Mesothelial cell of epicardium (in vitro differentiated cells): ENCODE results near the gene TP53. TPM values are rescaled to one million over a fixed set of nuclear protein-coding genes. Genes with fewer than 3 reads are reported as not detected.

ENCODE experiments used
- DNase-seq, 2 experiments: peaks; one replicate each; pipeline ENCODE4 v3.0.0; 2021; ENCODE audit warnings: low spot score in 2 of 2; ENCODE audit not compliant: unreplicated experiment in 2 of 2
- H3K27ac Mint-ChIP-seq: 2 replicates; pipeline ENCODE4 v1.8.0; 2021; ENCODE audit warnings: mixed read lengths
- H3K27me3 Mint-ChIP-seq: 2 replicates; pipeline ENCODE4 v1.8.0; 2021; ENCODE audit warnings: low read depth, mixed read lengths
- H3K36me3 Mint-ChIP-seq: 2 replicates; pipeline ENCODE4 v1.8.0; 2021; ENCODE audit warnings: mixed read lengths
- H3K4me1 Mint-ChIP-seq: 2 replicates; pipeline ENCODE4 v1.8.0; 2021; ENCODE audit warnings: mixed read lengths
- H3K4me3 Mint-ChIP-seq: 2 replicates; pipeline ENCODE4 v1.8.0; 2021; ENCODE audit warnings: mild to moderate bottlenecking, moderate library complexity, mixed read lengths
- H3K9me3 Mint-ChIP-seq: 2 replicates; pipeline ENCODE4 v1.8.0; 2021; ENCODE audit warnings: mixed read lengths
- CTCF ChIP-seq: fragments of 200-600 bp; sonication (generic); IDR thresholded peaks from one replicate; pipeline ENCODE4 v1.5.0; 2021; ENCODE audit warnings: antibody characterized with exemption; ENCODE audit not compliant: unreplicated experiment
- total RNA-seq: library from RNA; stranded (reverse); gene quantifications from 3 replicates; pipeline ENCODE4 v1.2.1, GENCODE V29; 2021

The TP53 gene
- total RNA-seq, 1 donor from 2014 or later: 98.8 TPM

- peak overlapping the region; percentile 100 for H3K27ac Mint-ChIP-seq
- H3K4me1 Mint-ChIP-seq: peaks cover 25% of the 10 kb centered on the region
- TF ChIP-seq CTCF: no peak
- DNase-seq: peak; percentile 81 to 87
- no peaks in the 10 kb centered on the region for H3K9me3 Mint-ChIP-seq
- H3K4me3 Mint-ChIP-seq: peak overlapping the region; percentile 98
- no peaks in the 10 kb centered on the region for H3K27me3 Mint-ChIP-seq
- peaks cover 3% of the 10 kb centered on the region for H3K36me3 Mint-ChIP-seq
These were observed 1.6 kb downstream of the TP53 start for GRCh38 chr17:7685533-7686221.

GRCh38 chr17:7684851-7685532 lies 2.3 kb downstream of the TP53 start:
- peaks cover 23% of the 10 kb centered on the region for H3K4me1 Mint-ChIP-seq
- H3K36me3 Mint-ChIP-seq: peaks cover under 1% of the 10 kb centered on the region
- no peaks in the 10 kb centered on the region for H3K27me3 Mint-ChIP-seq
- no peak for DNase-seq
- H3K9me3 Mint-ChIP-seq: no peaks in the 10 kb centered on the region
- peak overlapping the region; percentile 98 for H3K4me3 Mint-ChIP-seq
- no peak for TF ChIP-seq CTCF
- peak overlapping the region; percentile 100 for H3K27ac Mint-ChIP-seq

GRCh38 chr17:7677388-7678067 lies 9.8 kb downstream of the TP53 start:
- H3K27ac Mint-ChIP-seq: no peak overlapping the region

GRCh38 chr17:7676533-7676932 lies 10.8 kb downstream of the TP53 start:
- Mint-ChIP-seq H3K9me3 (peaks cover 9% of the 10 kb centered on the region), H3K4me1 (no peaks in the 10 kb centered on the region), H3K27ac (no peak overlapping the region), H3K27me3 (no peaks in the 10 kb centered on the region), H3K36me3 (peaks cover 32% of the 10 kb centered on the region), H3K4me3 (no peak overlapping the region)
- no peak for TF ChIP-seq CTCF
- DNase-seq: no peak

More at GRCh38 chr17:7677388-7678067, 9.8 kb downstream of the TP53 start:
- Mint-ChIP-seq H3K4me3 (no peak overlapping the region), H3K4me1 (no peaks in the 10 kb centered on the region), H3K36me3 (peaks cover 28% of the 10 kb centered on the region), H3K9me3 (peaks cover 9% of the 10 kb centered on the region), H3K27me3 (no peaks in the 10 kb centered on the region)
- DNase-seq: no peak
- TF ChIP-seq CTCF: no peak

GRCh38 chr17:7674934-7675333 lies 12.4 kb downstream of the TP53 start:
- H3K36me3 Mint-ChIP-seq: peaks cover 38% of the 10 kb centered on the region
- H3K4me3 Mint-ChIP-seq: no peak overlapping the region
- no peaks in the 10 kb centered on the region for H3K4me1 Mint-ChIP-seq
- DNase-seq: no peak
- peaks cover 9% of the 10 kb centered on the region for H3K9me3 Mint-ChIP-seq
- no peaks in the 10 kb centered on the region for H3K27me3 Mint-ChIP-seq
- TF ChIP-seq CTCF: no peak
- no peak overlapping the region for H3K27ac Mint-ChIP-seq
